Transverse colon (tissue), 4 donors: Measurements from ENCODE around the gene CAMK2D. TPM values are rescaled to one million over a fixed set of nuclear protein-coding genes. Genes with fewer than 3 reads are reported as not detected.

ENCODE experiments used
- DNase-seq: peaks from one replicate; pipeline ENCODE4 v3.0.0-alpha.2; 2019
- H3K27ac ChIP-seq, 4 donors: fragments of 200-600 bp; sonication (generic); 2 replicates each; pipeline ENCODE4 v1.5.1; 2016 to 2018; ENCODE audit warnings: inconsistent platforms in 4 of 4
- H3K27me3 ChIP-seq: fragments of 200-600 bp; sonication (generic); 2 replicates; pipeline ENCODE4 v1.5.1; 2017; ENCODE audit warnings: inconsistent platforms
- H3K36me3 ChIP-seq, 4 donors: fragments of 200-600 bp; sonication (generic); 2 replicates each; pipeline ENCODE4 v1.5.1; 2017 to 2019; ENCODE audit warnings: inconsistent platforms in 4 of 4
- H3K4me1 ChIP-seq, 4 donors: fragments of 200-600 bp; sonication (generic); 2 replicates each; pipeline ENCODE4 v1.5.1; 2017 to 2020; ENCODE audit warnings: inconsistent platforms in 4 of 4
- H3K4me3 ChIP-seq, 4 donors: fragments of 200-600 bp; sonication (generic); 1 replicate in 1 of 4; 2 replicates in 3 of 4; pipeline versions ENCODE4 v1.5.1 to v1.6.1; 2017 to 2019; ENCODE audit warnings: inconsistent platforms in 4 of 4
- H3K9me3 ChIP-seq, 2 donors: fragments of 200-600 bp; sonication (generic); 2 replicates each; pipeline ENCODE4 v1.5.1; 2017 to 2019; ENCODE audit warnings: inconsistent platforms in 2 of 2
- EP300 ChIP-seq: sonication (generic); formaldehyde crosslinking; IDR thresholded peaks from one replicate; pipeline ENCODE4 v1.6.1; 2017; ENCODE audit warnings: antibody characterized with exemption, low read depth
- POLR2A ChIP-seq: fragments of 450-650 bp; IDR thresholded peaks from one replicate; pipeline ENCODE4 v1.6.1; 2016; ENCODE audit warnings: antibody characterized with exemption, mild to moderate bottlenecking, moderate library complexity
- POLR2AphosphoS5 ChIP-seq, 3 donors: sonication (generic); formaldehyde crosslinking; IDR thresholded peaks; one replicate each; pipeline ENCODE4 v1.6.1; 2016; ENCODE audit warnings: antibody characterized with exemption in 3 of 3
- WGBS, 2 donors: methylation state at CpG; one replicate each; pipeline ENCODE4 v1.1.5; 2018; ENCODE audit warnings: low coverage in 1 of 2; 5-methylcytosine and 5-hydroxymethylcytosine counted together
- in situ Hi-C, 4 donors: fragments of 200-750 bp; cut with MboI; loops; one replicate each; pipeline versions ENCODE4 v1.15.0 to v1.15.1; 2017; ENCODE audit warnings: low sequenced_read_pairs in 3 of 4, low pct_ligation_motif_present in 1 of 4, low pct_unique_long_range_greater_than_20kb in 1 of 4
- intact Hi-C: fragments of 100-400 bp; cut with DNase I; formaldehyde crosslinking; loops from one replicate; pipeline ENCODE4 v1.15.1; 2023; ENCODE audit warnings: low total_unique reads
- total RNA-seq, 4 donors: library from RNA; depleted of rRNA; stranded (reverse); fragments of >200 nt; gene quantifications; one replicate each; pipeline ENCODE4 v1.1.0, GENCODE V29; 2016
- TF ChIP-seq, protein P1 (sequence below), 5 experiments: fragments of 200-600 bp in 3 of 5; fragments of 450-650 bp in 2 of 5; sonication (generic) in 3 of 5; IDR thresholded peaks; 1 replicate in 2 of 5; 2 replicates in 3 of 5; pipeline ENCODE4 v1.5.1; 2016 to 2017; ENCODE audit warnings: antibody characterized with exemption in 5 of 5, inconsistent platforms in 3 of 5, mild to moderate bottlenecking in 2 of 5, moderate library complexity in 1 of 5

Gene CAMK2D
- total RNA-seq, 4 donors from 2014 or later, result 54.5 to 107 (median 84.7) TPM

- in situ Hi-C loops, result no loop called here
- H3K27me3 ChIP-seq, result no peaks in the 10 kb centered on the region
Observed at GRCh38 chr4:113433116-113433515, 328.4 kb downstream of the CAMK2D start.

DNA sequence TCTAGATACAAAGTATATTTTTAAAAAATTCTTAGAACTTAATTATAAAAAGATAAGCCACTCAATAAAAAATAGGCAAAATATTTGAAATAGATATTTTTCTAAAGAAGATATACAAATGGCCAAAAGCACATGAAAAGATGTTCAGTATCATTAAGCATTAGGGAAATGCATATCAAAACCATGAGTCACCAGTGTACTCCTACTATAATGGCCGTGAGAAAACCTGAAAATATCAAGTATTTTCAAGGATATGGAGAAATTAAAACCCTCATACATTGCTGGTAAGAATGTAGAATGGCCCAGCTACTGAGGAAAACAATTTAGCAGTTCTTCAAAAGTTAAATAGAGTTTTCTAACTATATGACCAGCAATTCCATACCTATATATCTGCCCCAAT lies 337.9 kb downstream of the CAMK2D start:
- H3K9me3 ChIP-seq, result peaks cover 6 to 18% of the 10 kb centered on the region in 2 donors
- intact Hi-C loops (no loop called here), in situ Hi-C loops (loop anchor here in 1 of 4 donors (25.0 kb wide), 1 partner anchor 964 kb away; no protein-coding TSS in a partner anchor)
- no peaks in the 10 kb centered on the region for H3K27me3 ChIP-seq
- no peak for DNase-seq
- H3K36me3 ChIP-seq, result no peaks in the 10 kb centered on the region
- no peak overlapping the region for H3K27ac ChIP-seq
- no peaks in the 10 kb centered on the region for H3K4me1 ChIP-seq
- TF ChIP-seq, protein P1, sequence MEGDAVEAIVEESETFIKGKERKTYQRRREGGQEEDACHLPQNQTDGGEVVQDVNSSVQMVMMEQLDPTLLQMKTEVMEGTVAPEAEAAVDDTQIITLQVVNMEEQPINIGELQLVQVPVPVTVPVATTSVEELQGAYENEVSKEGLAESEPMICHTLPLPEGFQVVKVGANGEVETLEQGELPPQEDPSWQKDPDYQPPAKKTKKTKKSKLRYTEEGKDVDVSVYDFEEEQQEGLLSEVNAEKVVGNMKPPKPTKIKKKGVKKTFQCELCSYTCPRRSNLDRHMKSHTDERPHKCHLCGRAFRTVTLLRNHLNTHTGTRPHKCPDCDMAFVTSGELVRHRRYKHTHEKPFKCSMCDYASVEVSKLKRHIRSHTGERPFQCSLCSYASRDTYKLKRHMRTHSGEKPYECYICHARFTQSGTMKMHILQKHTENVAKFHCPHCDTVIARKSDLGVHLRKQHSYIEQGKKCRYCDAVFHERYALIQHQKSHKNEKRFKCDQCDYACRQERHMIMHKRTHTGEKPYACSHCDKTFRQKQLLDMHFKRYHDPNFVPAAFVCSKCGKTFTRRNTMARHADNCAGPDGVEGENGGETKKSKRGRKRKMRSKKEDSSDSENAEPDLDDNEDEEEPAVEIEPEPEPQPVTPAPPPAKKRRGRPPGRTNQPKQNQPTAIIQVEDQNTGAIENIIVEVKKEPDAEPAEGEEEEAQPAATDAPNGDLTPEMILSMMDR (IDR thresholded peaks at IDR 0.05), result no peak
- TF ChIP-seq POLR2A (no peak), POLR2AphosphoS5 (IDR thresholded peaks at IDR 0.05) (no peak), EP300 (no peak)
- WGBS, 2 donors, result 73 to 81% methylated on average over 1 of the region's 1 CpG
- H3K4me3 ChIP-seq, result no peak overlapping the region

More at GRCh38 chr4:113433116-113433515, 328.4 kb downstream of the CAMK2D start:
- no peaks in the 10 kb centered on the region for H3K36me3 ChIP-seq
- TF ChIP-seq EP300 (no peak), POLR2AphosphoS5 (IDR thresholded peaks at IDR 0.05) (no peak), POLR2A (no peak)
- TF ChIP-seq, protein P1 (IDR thresholded peaks at IDR 0.05), result no peak
- DNase-seq, result no peak
- H3K4me3 ChIP-seq, result no peak overlapping the region
- no peaks in the 10 kb centered on the region for H3K9me3 ChIP-seq
- intact Hi-C loops, result no loop called here
- WGBS, 2 donors, result 81% methylated on average over 1 of the region's 1 CpG; no CpG with 5 or more reads in 1 of the 2 donors
- H3K4me1 ChIP-seq, result peaks cover 5 to 25% (median 11%) of the 10 kb centered on the region in 4 donors
- H3K27ac ChIP-seq, result no peak overlapping the region

GRCh38 chr4:113420938-113421337 lies 340.6 kb downstream of the CAMK2D start:
- intact Hi-C loops, result no loop called here
- no peak for DNase-seq
- H3K27me3 ChIP-seq, result no peaks in the 10 kb centered on the region
- peaks cover 6 to 18% of the 10 kb centered on the region in 2 donors for H3K9me3 ChIP-seq
- no peak overlapping the region for H3K27ac ChIP-seq
- in situ Hi-C loops, result loop anchor here in 1 of 4 donors (25.0 kb wide), 1 partner anchor 966 kb away; no protein-coding TSS in a partner anchor
- no peaks in the 10 kb centered on the region for H3K4me1 ChIP-seq
- H3K36me3 ChIP-seq, result no peaks in the 10 kb centered on the region
- TF ChIP-seq, protein P1 (IDR thresholded peaks at IDR 0.05), result no peak
- no peak for TF ChIP-seq POLR2AphosphoS5 (IDR thresholded peaks at IDR 0.05)
- TF ChIP-seq EP300, result no peak
- no peak for TF ChIP-seq POLR2A
- no peak overlapping the region for H3K4me3 ChIP-seq

DNA sequence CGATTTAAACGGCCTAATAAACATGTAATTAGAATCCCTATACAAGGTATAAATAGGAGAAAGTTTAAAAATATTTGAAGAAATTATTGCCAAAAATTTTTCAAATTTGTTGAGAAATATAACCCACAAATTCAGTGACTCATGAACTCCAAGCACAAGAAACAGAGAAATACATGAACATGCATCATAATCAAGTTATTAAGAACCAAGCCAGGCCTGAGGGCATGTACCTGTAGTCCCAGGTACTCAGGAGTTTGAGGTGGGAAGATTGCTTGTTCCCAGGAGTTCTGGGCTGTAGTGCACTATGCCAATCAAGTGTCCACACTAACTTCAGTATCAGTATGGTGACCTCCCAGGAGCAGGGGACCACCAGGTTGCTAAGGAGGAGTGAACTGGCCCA lies 341.9 kb downstream of the CAMK2D start:
- no peak for DNase-seq
- H3K4me3 ChIP-seq, result no peak overlapping the region
- H3K9me3 ChIP-seq, result peaks cover 6 to 18% of the 10 kb centered on the region in 2 donors
- 90 to 100% methylated on average over 2 of the region's 2 CpGs for WGBS, 2 donors
- intact Hi-C loops (no loop called here), in situ Hi-C loops (loop anchor here in 1 of 4 donors (25.0 kb wide), 1 partner anchor 968 kb away; no protein-coding TSS in a partner anchor)
- H3K4me1 ChIP-seq, result no peaks in the 10 kb centered on the region
- H3K36me3 ChIP-seq, result no peaks in the 10 kb centered on the region
- TF ChIP-seq POLR2A (no peak), EP300 (no peak), POLR2AphosphoS5 (IDR thresholded peaks at IDR 0.05) (no peak)
- TF ChIP-seq, protein P1 (IDR thresholded peaks at IDR 0.05), result no peak
- H3K27me3 ChIP-seq, result no peaks in the 10 kb centered on the region
- H3K27ac ChIP-seq, result no peak overlapping the region
